ENCODE results near the gene NCAPD2.

Gene NCAPD2

GRCh38 chr12:6567112-6567670 lies 73.3 kb downstream of the NCAPD2 start:
- TF ChIP-seq CTCF (IDR thresholded peaks at IDR 0.05; ENCODE audit: low read length) (no peak), EZH2phosphoT487 (IDR thresholded peaks at IDR 0.05; ENCODE audit: low read length) (no peak), EZH2 (optimal IDR thresholded peaks at IDR 0.05; ENCODE audit: low read depth, low read length) (no peak)
- H3K36me3 ChIP-seq (replicated peaks; ENCODE audit: insufficient read depth, low read length): peaks cover 10% of the 10 kb centered on the region; the same call in 1 of the 2 replicates

GRCh38 chr12:6569312-6569711 lies 75.4 kb downstream of the NCAPD2 start:
- Histone ChIP-seq H3K9ac (ENCODE audit: low read length) (no peak overlapping the region), H3F3A (ENCODE audit: insufficient read depth, low read length) (peaks cover 21% of the 10 kb centered on the region; the same call in 1 of the 2 replicates), H3K4me3 (ENCODE audit: low read length) (no peak overlapping the region), H3K79me2 (ENCODE audit: low read length) (peaks cover 35% of the 10 kb centered on the region), H3K36me3 (replicated peaks; ENCODE audit: insufficient read depth, low read length) (peaks cover 8% of the 10 kb centered on the region), H4K20me1 (ENCODE audit: insufficient read depth, low read length) (no peaks in the 10 kb centered on the region), H2AFZ (ENCODE audit: low read length) (no peak overlapping the region), H3K4me2 (ENCODE audit: low read depth, low read length) (no peak overlapping the region), H3K27ac (ENCODE audit: low read length) (no peak overlapping the region), H3K4me1 (ENCODE audit: low read length) (no peaks in the 10 kb centered on the region), H3K9me2 (replicated peaks; ENCODE audit: insufficient read depth, low read length) (no peaks in the 10 kb centered on the region), H3K9me3 (replicated peaks; ENCODE audit: insufficient read depth, low read length) (no peaks in the 10 kb centered on the region), H3K27me3 (replicated peaks; ENCODE audit: insufficient read depth, low read length) (no peaks in the 10 kb centered on the region)
- DNase-seq: no peak
- TF ChIP-seq EZH2 (optimal IDR thresholded peaks at IDR 0.05; ENCODE audit: low read depth, low read length): no peak

More at GRCh38 chr12:6567112-6567670, 73.3 kb downstream of the NCAPD2 start:
- Histone ChIP-seq H3K9me2 (replicated peaks; ENCODE audit: insufficient read depth, low read length) (no peaks in the 10 kb centered on the region), H3F3A (ENCODE audit: insufficient read depth, low read length) (peaks cover 16% of the 10 kb centered on the region; the same call in 1 of the 2 replicates), H3K9ac (ENCODE audit: low read length) (peak overlapping the region; percentile 72), H3K4me2 (ENCODE audit: low read depth, low read length) (peak overlapping the region; percentile 79), H2AFZ (ENCODE audit: low read length) (peak overlapping the region; percentile 63), H4K20me1 (ENCODE audit: insufficient read depth, low read length) (no peaks in the 10 kb centered on the region), H3K4me3 (ENCODE audit: low read length) (peak overlapping the region; percentile 77), H3K27me3 (replicated peaks; ENCODE audit: insufficient read depth, low read length) (no peaks in the 10 kb centered on the region), H3K79me2 (ENCODE audit: low read length) (peaks cover 52% of the 10 kb centered on the region), H3K4me1 (ENCODE audit: low read length) (no peaks in the 10 kb centered on the region), H3K27ac (ENCODE audit: low read length) (no peak overlapping the region; the same call in 1 of the 2 replicates), H3K9me3 (replicated peaks; ENCODE audit: insufficient read depth, low read length) (no peaks in the 10 kb centered on the region)
- no peak for DNase-seq

GRCh38 chr12:6569786-6570185 lies 75.9 kb downstream of the NCAPD2 start:
- Histone ChIP-seq H2AFZ (ENCODE audit: low read length) (no peak overlapping the region), H3K4me3 (ENCODE audit: low read length) (no peak overlapping the region), H3K27ac (ENCODE audit: low read length) (no peak overlapping the region), H3K27me3 (replicated peaks; ENCODE audit: insufficient read depth, low read length) (no peaks in the 10 kb centered on the region), H3K9me2 (replicated peaks; ENCODE audit: insufficient read depth, low read length) (no peaks in the 10 kb centered on the region), H3K9me3 (replicated peaks; ENCODE audit: insufficient read depth, low read length) (no peaks in the 10 kb centered on the region), H3K9ac (ENCODE audit: low read length) (no peak overlapping the region), H3K4me1 (ENCODE audit: low read length) (no peaks in the 10 kb centered on the region), H3K4me2 (ENCODE audit: low read depth, low read length) (no peak overlapping the region), H3K36me3 (replicated peaks; ENCODE audit: insufficient read depth, low read length) (peaks cover 12% of the 10 kb centered on the region), H4K20me1 (ENCODE audit: insufficient read depth, low read length) (no peaks in the 10 kb centered on the region), H3K79me2 (ENCODE audit: low read length) (peaks cover 33% of the 10 kb centered on the region), H3F3A (ENCODE audit: insufficient read depth, low read length) (peaks cover 25% of the 10 kb centered on the region; the same call in 1 of the 2 replicates)
- DNase-seq: no peak
- TF ChIP-seq CTCF (IDR thresholded peaks at IDR 0.05; ENCODE audit: low read length): no peak
- TF ChIP-seq EZH2phosphoT487 (IDR thresholded peaks at IDR 0.05; ENCODE audit: low read length): no peak
- no peak for TF ChIP-seq EZH2 (optimal IDR thresholded peaks at IDR 0.05; ENCODE audit: low read depth, low read length)

GRCh38 chr12:6570264-6570887 lies 76.5 kb downstream of the NCAPD2 start:
- Histone ChIP-seq H3K4me1 (ENCODE audit: low read length) (no peaks in the 10 kb centered on the region), H3K9me3 (replicated peaks; ENCODE audit: insufficient read depth, low read length) (no peaks in the 10 kb centered on the region), H3K79me2 (ENCODE audit: low read length) (peaks cover 27% of the 10 kb centered on the region), H3K9ac (ENCODE audit: low read length) (no peak overlapping the region), H3K9me2 (replicated peaks; ENCODE audit: insufficient read depth, low read length) (no peaks in the 10 kb centered on the region), H3K27me3 (replicated peaks; ENCODE audit: insufficient read depth, low read length) (no peaks in the 10 kb centered on the region), H3K4me3 (ENCODE audit: low read length) (no peak overlapping the region), H3K36me3 (replicated peaks; ENCODE audit: insufficient read depth, low read length) (peaks cover 12% of the 10 kb centered on the region), H3F3A (ENCODE audit: insufficient read depth, low read length) (peaks cover 25% of the 10 kb centered on the region; the same call in 1 of the 2 replicates), H4K20me1 (ENCODE audit: insufficient read depth, low read length) (no peaks in the 10 kb centered on the region), H3K4me2 (ENCODE audit: low read depth, low read length) (no peak overlapping the region), H2AFZ (ENCODE audit: low read length) (no peak overlapping the region), H3K27ac (ENCODE audit: low read length) (no peak overlapping the region)
- peak; percentile 42 for DNase-seq
- no peak for TF ChIP-seq EZH2 (optimal IDR thresholded peaks at IDR 0.05; ENCODE audit: low read depth, low read length)
- TF ChIP-seq CTCF (IDR thresholded peaks at IDR 0.05; ENCODE audit: low read length): peak; percentile 49

All from MM.1S (cell line).